ENCODE measurements around the gene DCBLD1. TPM values are rescaled to one million over a fixed set of nuclear protein-coding genes. Genes with fewer than 3 reads are reported as not detected.
"Not testable (repeated sequence)": the region's sequence is repeated elsewhere in the genome, so short reads cannot be mapped to it uniquely, and the experiment has no call there.

Gene DCBLD1
- total and polyA plus RNA-seq, 2 experiments from 2014 or later, result 25.1 to 38.4 TPM

- no peaks in the 10 kb centered on the region for H3K9me3 ChIP-seq (ENCODE audit: low read depth)
- H3K9me2 ChIP-seq (ENCODE audit: insufficient read depth), result no peaks in the 10 kb centered on the region
- no peak overlapping the region for H3K27ac ChIP-seq
- H3K4me3 ChIP-seq, result no peak overlapping the region
- no peak overlapping the region for H3K9ac ChIP-seq
- no peak overlapping the region for H2AFZ ChIP-seq
- H3K79me2 ChIP-seq (ENCODE audit: insufficient read depth), result no peaks in the 10 kb centered on the region
- H4K20me1 ChIP-seq (ENCODE audit: insufficient read depth), result no peaks in the 10 kb centered on the region
- TF ChIP-seq EZH2phosphoT487 (IDR thresholded peaks at IDR 0.05; ENCODE audit: insufficient read depth, low read depth) (no peak), EZH2 (IDR thresholded peaks at IDR 0.05; ENCODE audit: insufficient read depth, poor library complexity, severe bottlenecking) (no peak)
- in situ Hi-C loops (cut with MboI), result no loop called here
- peaks cover 17% of the 10 kb centered on the region for H3K4me1 ChIP-seq (ENCODE audit: insufficient read depth)
- H3K36me3 ChIP-seq (ENCODE audit: low read depth), result no peaks in the 10 kb centered on the region
- WGBS, 2 experiments (ENCODE audit: low coverage in 1 of 2, low lambda C conversion rate in 2 of 2, missing lambda C conversion rate in 2 of 2), result 73 to 76% methylated on average over 4 of the region's 4 CpGs
- no peak for DNase-seq
- peaks cover 20% of the 10 kb centered on the region for H3F3A ChIP-seq (ENCODE audit: insufficient read depth)
- H3K4me2 ChIP-seq (ENCODE audit: unreplicated experiment), result no peak overlapping the region
- H3K27me3 ChIP-seq (replicated peaks; ENCODE audit: insufficient read depth), result no peaks in the 10 kb centered on the region
These were observed 14.6 kb upstream of the DCBLD1 start for GRCh38 chr6:117467876-117468275.

GRCh38 chr6:117468527-117468926 is 13.9 kb upstream of the DCBLD1 start:
- H3K9ac ChIP-seq; H3K4me2 ChIP-seq (ENCODE audit: unreplicated experiment); DNase-seq; H3K27ac ChIP-seq; H3K27me3 ChIP-seq (replicated peaks; ENCODE audit: insufficient read depth); H3K9me3 ChIP-seq (ENCODE audit: low read depth); H3K4me3 ChIP-seq; in situ Hi-C loops (cut with MboI); H3K36me3 ChIP-seq (ENCODE audit: low read depth); H4K20me1 ChIP-seq (ENCODE audit: insufficient read depth); H3K79me2 ChIP-seq (ENCODE audit: insufficient read depth); H2AFZ ChIP-seq; H3K9me2 ChIP-seq (ENCODE audit: insufficient read depth): not testable (repeated sequence)
- H3K4me1 ChIP-seq (ENCODE audit: insufficient read depth), result peaks cover 15% of the 10 kb centered on the region
- WGBS, 2 experiments (ENCODE audit: low coverage in 1 of 2, low lambda C conversion rate in 2 of 2, missing lambda C conversion rate in 2 of 2), result 89 to 93% methylated on average over 4 of the region's 4 CpGs
- peaks cover 13% of the 10 kb centered on the region for H3F3A ChIP-seq (ENCODE audit: insufficient read depth)

- Histone ChIP-seq H3K4me3 (no peak overlapping the region), H3K4me2 (ENCODE audit: unreplicated experiment) (no peak overlapping the region), H3K4me1 (ENCODE audit: insufficient read depth) (peaks cover 6% of the 10 kb centered on the region), H4K20me1 (ENCODE audit: insufficient read depth) (no peaks in the 10 kb centered on the region), H3K9me2 (ENCODE audit: insufficient read depth) (no peaks in the 10 kb centered on the region), H3K9me3 (ENCODE audit: low read depth) (no peaks in the 10 kb centered on the region), H3K27me3 (replicated peaks; ENCODE audit: insufficient read depth) (no peaks in the 10 kb centered on the region), H3F3A (ENCODE audit: insufficient read depth) (peaks cover 7% of the 10 kb centered on the region; the same call in 1 of the 2 replicates), H3K9ac (no peak overlapping the region), H2AFZ (no peak overlapping the region), H3K79me2 (ENCODE audit: insufficient read depth) (no peaks in the 10 kb centered on the region), H3K27ac (no peak overlapping the region), H3K36me3 (ENCODE audit: low read depth) (no peaks in the 10 kb centered on the region)
- TF ChIP-seq EZH2 (IDR thresholded peaks at IDR 0.05; ENCODE audit: insufficient read depth, poor library complexity, severe bottlenecking) (no peak), EZH2phosphoT487 (IDR thresholded peaks at IDR 0.05; ENCODE audit: insufficient read depth, low read depth) (no peak)
- in situ Hi-C loops (cut with MboI), result no loop called here
- 46 to 57% methylated on average over 4 of the region's 4 CpGs for WGBS, 2 experiments (ENCODE audit: low coverage in 1 of 2, low lambda C conversion rate in 2 of 2, missing lambda C conversion rate in 2 of 2)
- DNase-seq, result no peak
These were observed 13.1 kb upstream of the DCBLD1 start for GRCh38 chr6:117469356-117469755.

- peaks cover 2% of the 10 kb centered on the region; the same call in 1 of the 2 replicates for H3K4me1 ChIP-seq (ENCODE audit: insufficient read depth)
- H3F3A ChIP-seq (ENCODE audit: insufficient read depth), result 0 out of 2 replicates have a peak, but pooled peaks cover 3% of the 10 kb centered on the region
- no peaks in the 10 kb centered on the region for H3K27me3 ChIP-seq (replicated peaks; ENCODE audit: insufficient read depth)
- TF ChIP-seq EZH2 (IDR thresholded peaks at IDR 0.05; ENCODE audit: insufficient read depth, poor library complexity, severe bottlenecking) (no peak), EZH2phosphoT487 (IDR thresholded peaks at IDR 0.05; ENCODE audit: insufficient read depth, low read depth) (no peak)
- no peaks in the 10 kb centered on the region for H4K20me1 ChIP-seq (ENCODE audit: insufficient read depth)
- H3K9me3 ChIP-seq (ENCODE audit: low read depth), result no peaks in the 10 kb centered on the region
- no peak overlapping the region for H2AFZ ChIP-seq
- no peaks in the 10 kb centered on the region for H3K79me2 ChIP-seq (ENCODE audit: insufficient read depth)
- no peak overlapping the region for H3K27ac ChIP-seq
- 79 to 86% methylated on average over 3 of the region's 3 CpGs for WGBS, 2 experiments (ENCODE audit: low coverage in 1 of 2, low lambda C conversion rate in 2 of 2, missing lambda C conversion rate in 2 of 2)
- H3K36me3 ChIP-seq (ENCODE audit: low read depth), result no peaks in the 10 kb centered on the region
- H3K4me2 ChIP-seq (ENCODE audit: unreplicated experiment), result no peak overlapping the region
- in situ Hi-C loops (cut with MboI), result no loop called here
- no peak overlapping the region for H3K9ac ChIP-seq
- no peak overlapping the region for H3K4me3 ChIP-seq
- no peaks in the 10 kb centered on the region for H3K9me2 ChIP-seq (ENCODE audit: insufficient read depth)
- no peak for DNase-seq
These were observed 12.7 kb upstream of the DCBLD1 start for GRCh38 chr6:117469791-117470190.

GRCh38 chr6:117472667-117473066 is 9.8 kb upstream of the DCBLD1 start:
- Histone ChIP-seq H3K9me3 (ENCODE audit: low read depth) (no peaks in the 10 kb centered on the region), H3K4me2 (ENCODE audit: unreplicated experiment) (no peak overlapping the region), H3F3A (ENCODE audit: insufficient read depth) (peaks cover 4% of the 10 kb centered on the region), H3K4me3 (no peak overlapping the region), H3K27me3 (replicated peaks; ENCODE audit: insufficient read depth) (no peaks in the 10 kb centered on the region), H2AFZ (no peak overlapping the region), H4K20me1 (ENCODE audit: insufficient read depth) (no peaks in the 10 kb centered on the region), H3K9me2 (ENCODE audit: insufficient read depth) (no peaks in the 10 kb centered on the region), H3K79me2 (ENCODE audit: insufficient read depth) (no peaks in the 10 kb centered on the region), H3K27ac (no peak overlapping the region), H3K9ac (no peak overlapping the region), H3K36me3 (ENCODE audit: low read depth) (no peaks in the 10 kb centered on the region), H3K4me1 (ENCODE audit: insufficient read depth) (no peaks in the 10 kb centered on the region)
- no peak for DNase-seq
- TF ChIP-seq EZH2 (IDR thresholded peaks at IDR 0.05; ENCODE audit: insufficient read depth, poor library complexity, severe bottlenecking) (no peak), EZH2phosphoT487 (IDR thresholded peaks at IDR 0.05; ENCODE audit: insufficient read depth, low read depth) (no peak)
- 95 to 96% methylated on average over 3 of the region's 3 CpGs for WGBS, 2 experiments (ENCODE audit: low coverage in 1 of 2, low lambda C conversion rate in 2 of 2, missing lambda C conversion rate in 2 of 2)
- in situ Hi-C loops (cut with MboI), result no loop called here

All from GM23248 (cell line).